ENCODE measurements around the gene DTL. TPM values are rescaled to one million over a fixed set of nuclear protein-coding genes. Genes with fewer than 3 reads are reported as not detected.
A peak's percentile ranks its signal among the peaks of the same experiment; 100 is the strongest.

The DTL gene
- total and polyA plus RNA-seq, 8 donors, result 0.58 to 7.5 (median 1.5) TPM; not detected in 2

DNA sequence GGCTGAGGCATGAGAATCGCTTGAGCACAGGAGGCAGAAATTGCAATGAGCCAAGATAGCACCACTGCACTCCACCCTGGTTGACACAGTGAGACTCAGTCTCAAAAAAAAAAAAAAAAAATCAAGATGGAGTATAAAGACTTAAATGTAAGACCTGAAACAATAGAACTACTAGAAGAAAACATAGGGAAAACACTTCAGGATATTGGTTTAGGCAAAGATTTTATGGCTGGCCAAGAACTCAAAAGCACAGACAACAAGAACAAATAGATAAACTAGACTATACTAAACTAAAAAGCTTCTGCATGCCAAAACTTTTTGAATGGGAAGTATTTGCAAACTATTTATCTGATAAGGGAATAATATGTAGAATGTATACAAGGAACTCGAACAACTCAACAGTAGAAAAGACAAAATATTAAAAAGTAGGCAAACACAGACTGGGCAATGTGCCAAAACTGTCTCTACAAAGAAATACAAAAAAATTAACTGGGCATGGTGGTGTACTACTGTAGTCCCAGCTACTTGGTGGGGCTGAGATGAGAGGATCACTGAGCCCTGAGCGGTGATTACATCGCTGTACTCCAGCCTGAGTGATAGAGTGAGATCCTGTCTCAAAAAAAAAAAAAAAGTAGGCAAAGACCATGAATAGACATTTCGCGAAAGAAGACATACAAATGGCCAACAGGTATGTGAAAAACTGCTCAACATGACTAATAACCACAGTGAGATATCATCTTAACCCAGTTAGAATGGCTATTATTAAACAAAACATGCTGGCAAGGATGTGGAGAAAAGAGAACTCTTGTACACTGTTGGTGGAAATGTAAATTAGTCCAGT is 25.3 kb downstream of the DTL start:
- no peak for DNase-seq
- no peak overlapping the region for H3K4me3 ChIP-seq
- no peaks in the 10 kb centered on the region for H3K36me3 ChIP-seq
- no peak for TF ChIP-seq POLR2A (IDR thresholded peaks at IDR 0.05)
- no peak for TF ChIP-seq POLR2AphosphoS5 (IDR thresholded peaks at IDR 0.05)
- no peak for TF ChIP-seq CTCF (IDR thresholded peaks at IDR 0.05)
- TF ChIP-seq EP300 (IDR thresholded peaks at IDR 0.05), result no peak
- H3K27me3 ChIP-seq, result no peaks in the 10 kb centered on the region
- H3K4me1 ChIP-seq, result peaks cover 0 to 4% (median 0%) of the 10 kb centered on the region in 4 donors
- WGBS, 5 donors, result 28 to 60% (median 51%) methylated on average over 6 of the region's 6 CpGs
- intact Hi-C loops (cut with DNase I; ENCODE audit: low total_unique reads), result loop anchor here (10.0 kb wide), 2 partner anchors 234 to 394 kb away; no protein-coding TSS in a partner anchor
- H3K9me3 ChIP-seq, result peaks cover 0 to 14% (median 0%) of the 10 kb centered on the region in 4 donors
- no peak overlapping the region for H3K27ac ChIP-seq

DNA sequence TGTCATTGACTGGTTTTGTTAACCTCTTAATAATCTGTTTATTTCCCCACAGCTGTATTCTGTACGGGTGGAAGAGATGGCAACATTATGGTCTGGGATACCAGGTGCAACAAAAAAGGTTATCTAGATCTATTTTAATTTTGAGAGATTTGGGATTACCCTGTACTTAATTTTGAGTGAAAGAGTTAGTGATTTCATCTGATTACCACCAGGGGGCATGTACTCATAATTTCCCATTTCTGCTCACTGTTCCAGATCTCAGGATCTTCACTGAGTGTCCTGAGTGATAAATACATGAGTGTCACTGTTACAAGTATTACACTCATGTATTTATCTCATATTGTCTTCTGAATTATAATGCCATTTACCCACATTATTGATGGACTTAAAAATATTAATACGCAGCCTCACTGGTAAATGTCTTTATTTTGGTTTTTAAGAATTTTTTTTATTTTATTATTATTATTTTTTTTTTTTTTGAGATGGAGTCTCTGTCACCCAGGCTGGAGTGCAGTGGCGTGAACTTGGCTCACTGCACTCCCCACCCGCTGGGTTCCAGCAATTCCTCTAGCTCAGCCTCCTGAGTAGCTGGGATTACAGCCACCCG is 27.4 kb downstream of the DTL start:
- intact Hi-C loops (cut with DNase I; ENCODE audit: low total_unique reads), result loop anchor here (10.0 kb wide), 2 partner anchors 232 to 392 kb away; no protein-coding TSS in a partner anchor
- TF ChIP-seq EP300 (IDR thresholded peaks at IDR 0.05) (no peak), CTCF (IDR thresholded peaks at IDR 0.05) (peak in 5 of 7 experiments; percentile 26 to 75 (median 59))
- no peaks in the 10 kb centered on the region for H3K36me3 ChIP-seq
- H3K27ac ChIP-seq, result no peak overlapping the region
- no peaks in the 10 kb centered on the region for H3K27me3 ChIP-seq
- 83 to 89% (median 87%) methylated on average over 5 of the region's 5 CpGs for WGBS, 5 donors
- H3K4me1 ChIP-seq, result peaks cover 0 to 4% (median 0%) of the 10 kb centered on the region in 4 donors
- H3K9me3 ChIP-seq, result no peaks in the 10 kb centered on the region
- peak in 1 of 2 donors; percentile 40 for DNase-seq
- no peak overlapping the region for H3K4me3 ChIP-seq

GRCh38 chr1:212067787-212068186 is 32.2 kb downstream of the DTL start:
- no peak overlapping the region for H3K4me3 ChIP-seq
- TF ChIP-seq POLR2AphosphoS5 (IDR thresholded peaks at IDR 0.05), result no peak
- no peaks in the 10 kb centered on the region for H3K9me3 ChIP-seq
- peak in 1 of 2 donors; percentile 44 for DNase-seq
- no peak overlapping the region for H3K27ac ChIP-seq
- no peaks in the 10 kb centered on the region for H3K27me3 ChIP-seq
- H3K36me3 ChIP-seq, result no peaks in the 10 kb centered on the region
- peaks cover 0 to 12% (median 9%) of the 10 kb centered on the region in 4 donors for H3K4me1 ChIP-seq
- 81 to 97% (median 94%) methylated on average over 3 of the region's 3 CpGs for WGBS, 5 donors
- intact Hi-C loops (cut with DNase I; ENCODE audit: low total_unique reads), result loop anchor here (5.0 to 10.0 kb wide), 3 partner anchors 227 to 387 kb away; no protein-coding TSS in a partner anchor

DNA sequence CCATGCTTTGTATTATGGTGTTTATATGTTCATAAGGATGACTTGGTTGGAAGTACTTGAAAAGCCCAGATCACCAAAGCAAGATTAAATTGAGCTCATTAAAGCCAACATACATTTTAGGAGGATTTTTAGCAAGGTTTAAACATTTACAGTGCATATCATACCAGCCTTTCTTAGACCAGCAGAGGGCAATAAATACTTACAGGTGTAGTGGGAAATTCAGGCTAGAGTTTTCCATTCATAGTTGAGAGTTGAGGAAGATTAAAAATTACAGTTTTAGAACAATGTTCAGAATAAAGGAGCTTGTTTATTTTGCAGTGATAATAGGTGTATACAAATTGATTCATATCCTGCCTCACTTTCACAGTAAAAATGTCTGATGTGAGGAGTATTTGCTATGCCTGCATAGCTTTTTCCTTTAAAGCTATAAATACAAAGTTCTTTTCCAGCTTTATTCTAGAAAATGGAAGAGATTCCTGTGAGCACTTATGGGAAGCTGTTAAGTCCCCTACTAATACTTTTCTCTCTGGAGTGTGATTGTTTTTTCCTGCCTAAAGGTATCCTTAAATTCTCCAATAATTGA is 35.3 kb downstream of the DTL start:
- peak in 1 of 2 donors; percentile 77 for DNase-seq

More for the DNA sequence above, 35.3 kb downstream of the DTL start:
- H3K9me3 ChIP-seq, result no peaks in the 10 kb centered on the region
- no peak overlapping the region for H3K4me3 ChIP-seq
- intact Hi-C loops (cut with DNase I; ENCODE audit: low total_unique reads), result no loop called here
- TF ChIP-seq CTCF (IDR thresholded peaks at IDR 0.05), result peak in 5 of 7 experiments; percentile 59 to 83 (median 73)
- TF ChIP-seq POLR2A (IDR thresholded peaks at IDR 0.05), result no peak
- no peak for TF ChIP-seq EP300 (IDR thresholded peaks at IDR 0.05)
- peaks cover 0 to 12% (median 9%) of the 10 kb centered on the region in 4 donors for H3K4me1 ChIP-seq
- no peak overlapping the region for H3K27ac ChIP-seq
- H3K36me3 ChIP-seq, result no peaks in the 10 kb centered on the region
- no peaks in the 10 kb centered on the region for H3K27me3 ChIP-seq

All from stomach (tissue), 9 donors.